Left lung (tissue), 10 donors: ENCODE measurements around the gene SPTBN4. TPM values are rescaled to one million over a fixed set of nuclear protein-coding genes. Genes with fewer than 3 reads are reported as not detected.

Source experiments
- ATAC-seq: fragments of 200-7000 bp; cut with Tn5 transposase; one replicate; pipeline ENCODE4 v1.9.1; 2020; ENCODE audit warnings: moderate library complexity
- DNase-seq, 4 donors: peaks; one replicate each; pipeline ENCODE4 v3.0.0-alpha.2; 2013 to 2020
- H3K27ac ChIP-seq, 2 donors: fragments of 200-600 bp; sonication (generic) in 1 of 2; one replicate each; pipeline versions ENCODE4 v1.5.0 to v1.8.0; 2020 to 2021
- H3K27me3 ChIP-seq, 2 donors: fragments of 200-600 bp; sonication (generic) in 1 of 2; one replicate each; pipeline versions ENCODE4 v1.5.0 to v1.8.0; 2020 to 2021
- H3K36me3 ChIP-seq, 2 donors: fragments of 200-600 bp; sonication (generic) in 1 of 2; one replicate each; pipeline versions ENCODE4 v1.5.0 to v1.8.0; 2020 to 2021
- H3K4me1 ChIP-seq, 2 donors: fragments of 200-600 bp; one replicate each; pipeline ENCODE4 v1.8.0; 2021
- H3K4me3 ChIP-seq, 2 donors: fragments of 200-600 bp; sonication (generic) in 1 of 2; one replicate each; pipeline versions ENCODE4 v1.5.0 to v1.8.0; 2020 to 2021; ENCODE audit warnings: mild to moderate bottlenecking in 1 of 2
- H3K9me3 ChIP-seq, 2 donors: fragments of 200-600 bp; sonication (generic) in 1 of 2; one replicate each; pipeline versions ENCODE4 v1.5.0 to v1.8.0; 2020 to 2021
- intact Hi-C, 2 donors: fragments of 100-400 bp; cut with DNase I; formaldehyde crosslinking; loops; one replicate each; pipeline versions ENCODE4 v1.11.2 to v1.14.2; 2022
- polyA plus RNA-seq, 6 donors: library from polyadenylated mRNA; unstranded; fragments of 120-200 nt; gene quantifications; one replicate each; pipeline ENCODE4 v1.2.1, GENCODE V29; 2013; ENCODE audit not compliant: insufficient read length in 6 of 6
- total RNA-seq, 2 donors: library from RNA; stranded (reverse); fragmentation: NEBNext Ultra II Directional; extraction: Animal tissue kit (Norgen Biotek cat#: 25700); gene quantifications; one replicate each; pipeline ENCODE4 v1.2.1, GENCODE V29; 2021
- TF ChIP-seq, protein P1 (sequence below), 2 donors: fragments of 200-600 bp; sonication (generic) in 1 of 2; IDR thresholded peaks; one replicate each; pipeline versions ENCODE4 v1.5.0 to v1.8.0; 2021; ENCODE audit warnings: antibody characterized with exemption in 2 of 2
- donor health status: DM: no; HTN: yes; CAD: no.
- donor health status: DM: no; HTN: no; CAD: no.

SPTBN4 gene
- total and polyA plus RNA-seq, 8 donors: 0.42 to 2.5 (median 1.3) TPM

DNA sequence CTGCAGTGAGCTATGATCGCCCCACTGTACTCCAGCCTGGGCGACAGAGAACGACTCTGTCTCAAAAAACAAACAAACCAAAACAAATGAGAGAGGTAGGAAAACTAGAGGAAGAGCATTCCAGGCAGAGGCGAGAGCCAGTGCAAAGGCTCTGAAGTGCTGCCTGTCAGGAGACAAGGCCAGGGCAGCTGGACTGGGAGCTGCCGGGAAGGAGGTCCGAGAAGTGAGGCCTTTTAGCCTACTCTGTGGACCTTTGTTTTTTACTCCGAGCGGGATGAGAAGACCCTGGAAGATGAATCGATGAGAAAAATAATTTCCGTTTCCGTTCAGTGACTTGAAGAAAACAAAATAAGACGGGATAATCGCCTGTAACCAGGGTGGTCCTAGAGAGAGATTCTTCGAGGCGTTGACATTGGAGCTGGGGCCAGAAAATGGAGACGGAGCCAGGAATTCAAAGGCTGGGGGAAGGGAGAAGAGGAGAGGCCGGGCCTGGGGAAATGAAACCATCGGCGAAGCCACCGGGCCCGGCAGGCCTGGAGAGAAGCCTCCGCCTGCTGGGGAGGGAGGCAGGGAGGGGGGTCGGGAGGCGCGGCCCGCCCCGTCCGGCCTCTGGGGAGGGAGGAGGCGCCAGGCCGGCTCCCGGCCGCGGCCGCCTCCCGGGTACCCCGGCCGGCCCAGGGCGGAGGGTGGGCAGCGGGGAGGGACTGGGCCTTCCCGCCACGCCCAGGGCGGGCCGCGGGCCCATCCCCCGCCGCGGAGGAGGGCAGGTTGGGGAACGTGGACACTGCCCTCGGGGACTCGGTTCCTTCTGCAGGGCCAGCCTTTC is 33.2 kb upstream of the SPTBN4 start:
- no peaks in the 10 kb centered on the region for H3K36me3 ChIP-seq
- peaks cover 9 to 27% of the 10 kb centered on the region in 2 donors for H3K4me1 ChIP-seq
- peak; percentile 98 for ATAC-seq
- DNase-seq: peak; percentile 93 to 97 (median 95)
- no peaks in the 10 kb centered on the region for H3K27me3 ChIP-seq
- TF ChIP-seq, protein P1, sequence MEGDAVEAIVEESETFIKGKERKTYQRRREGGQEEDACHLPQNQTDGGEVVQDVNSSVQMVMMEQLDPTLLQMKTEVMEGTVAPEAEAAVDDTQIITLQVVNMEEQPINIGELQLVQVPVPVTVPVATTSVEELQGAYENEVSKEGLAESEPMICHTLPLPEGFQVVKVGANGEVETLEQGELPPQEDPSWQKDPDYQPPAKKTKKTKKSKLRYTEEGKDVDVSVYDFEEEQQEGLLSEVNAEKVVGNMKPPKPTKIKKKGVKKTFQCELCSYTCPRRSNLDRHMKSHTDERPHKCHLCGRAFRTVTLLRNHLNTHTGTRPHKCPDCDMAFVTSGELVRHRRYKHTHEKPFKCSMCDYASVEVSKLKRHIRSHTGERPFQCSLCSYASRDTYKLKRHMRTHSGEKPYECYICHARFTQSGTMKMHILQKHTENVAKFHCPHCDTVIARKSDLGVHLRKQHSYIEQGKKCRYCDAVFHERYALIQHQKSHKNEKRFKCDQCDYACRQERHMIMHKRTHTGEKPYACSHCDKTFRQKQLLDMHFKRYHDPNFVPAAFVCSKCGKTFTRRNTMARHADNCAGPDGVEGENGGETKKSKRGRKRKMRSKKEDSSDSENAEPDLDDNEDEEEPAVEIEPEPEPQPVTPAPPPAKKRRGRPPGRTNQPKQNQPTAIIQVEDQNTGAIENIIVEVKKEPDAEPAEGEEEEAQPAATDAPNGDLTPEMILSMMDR (IDR thresholded peaks at IDR 0.05): peak in 1 of 2 donors; percentile 8
- intact Hi-C loops: no loop called here
- H3K9me3 ChIP-seq: no peaks in the 10 kb centered on the region
- H3K4me3 ChIP-seq: peak overlapping the region; percentile 21 to 45
- H3K27ac ChIP-seq: peak overlapping the region; percentile 91 to 97

DNA sequence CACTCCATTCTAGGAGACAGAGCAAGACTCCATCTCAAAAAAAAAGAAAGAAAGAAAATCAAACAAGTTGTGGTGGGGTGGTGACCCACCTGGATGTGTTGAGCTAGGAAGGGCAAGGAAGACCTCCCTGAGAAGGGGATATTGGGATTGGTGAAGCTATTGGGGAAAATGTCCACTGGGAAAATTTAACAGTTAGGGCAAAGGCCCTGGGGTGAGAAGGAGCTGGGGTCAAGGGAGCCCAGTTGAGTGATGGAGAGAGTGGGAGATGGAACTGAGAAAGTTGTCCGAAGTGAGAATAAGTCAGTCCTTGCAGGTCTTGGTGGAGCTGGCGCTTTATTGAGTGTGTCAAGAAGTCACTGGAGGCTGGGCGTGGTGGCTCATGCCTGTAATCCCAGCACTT is 28.5 kb upstream of the SPTBN4 start:
- TF ChIP-seq, protein P1 (IDR thresholded peaks at IDR 0.05): no peak
- DNase-seq: no peak
- Histone ChIP-seq H3K4me3 (no peak overlapping the region), H3K27me3 (no peaks in the 10 kb centered on the region), H3K27ac (no peak overlapping the region), H3K4me1 (peaks cover 7 to 39% of the 10 kb centered on the region in 2 donors), H3K36me3 (peaks cover 0 to 21% of the 10 kb centered on the region in 2 donors), H3K9me3 (no peaks in the 10 kb centered on the region)
- ATAC-seq: no peak
- intact Hi-C loops: no loop called here

DNA sequence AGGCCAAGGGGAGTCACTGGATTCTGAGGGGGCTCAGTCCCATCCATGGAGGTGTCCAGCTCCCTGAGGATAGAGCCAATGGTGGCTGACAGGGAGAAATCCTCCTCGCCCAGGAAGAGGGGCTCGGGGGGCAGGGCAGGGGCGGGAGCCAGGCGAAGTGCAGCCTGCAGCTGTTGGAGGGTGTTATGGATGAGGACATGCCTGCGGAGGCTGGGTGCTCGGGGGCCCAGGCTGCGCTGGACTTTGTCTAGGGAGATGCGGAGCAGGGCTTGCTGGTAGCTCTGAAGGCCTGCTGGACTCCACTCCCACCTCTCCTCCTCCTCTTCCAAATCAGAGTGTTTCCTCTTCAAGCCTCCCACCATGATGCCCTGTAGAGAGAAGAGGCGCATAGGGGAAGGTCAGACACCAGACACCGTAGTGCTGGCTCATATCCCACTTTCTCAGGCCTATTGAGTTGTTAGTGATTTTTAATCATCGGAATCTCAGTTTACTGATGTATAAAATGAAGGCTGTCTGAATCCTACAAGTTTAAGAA is 25.0 kb upstream of the SPTBN4 start:
- Histone ChIP-seq H3K36me3 (peaks cover 0 to 24% of the 10 kb centered on the region in 2 donors), H3K4me1 (peaks cover 7 to 30% of the 10 kb centered on the region in 2 donors), H3K4me3 (peak overlapping the region in 1 of 2 donors; percentile 78), H3K27me3 (no peaks in the 10 kb centered on the region), H3K9me3 (no peaks in the 10 kb centered on the region), H3K27ac (peak overlapping the region in 1 of 2 donors; percentile 61)
- TF ChIP-seq, protein P1 (IDR thresholded peaks at IDR 0.05): no peak
- intact Hi-C loops: no loop called here
- ATAC-seq: no peak
- no peak for DNase-seq

DNA sequence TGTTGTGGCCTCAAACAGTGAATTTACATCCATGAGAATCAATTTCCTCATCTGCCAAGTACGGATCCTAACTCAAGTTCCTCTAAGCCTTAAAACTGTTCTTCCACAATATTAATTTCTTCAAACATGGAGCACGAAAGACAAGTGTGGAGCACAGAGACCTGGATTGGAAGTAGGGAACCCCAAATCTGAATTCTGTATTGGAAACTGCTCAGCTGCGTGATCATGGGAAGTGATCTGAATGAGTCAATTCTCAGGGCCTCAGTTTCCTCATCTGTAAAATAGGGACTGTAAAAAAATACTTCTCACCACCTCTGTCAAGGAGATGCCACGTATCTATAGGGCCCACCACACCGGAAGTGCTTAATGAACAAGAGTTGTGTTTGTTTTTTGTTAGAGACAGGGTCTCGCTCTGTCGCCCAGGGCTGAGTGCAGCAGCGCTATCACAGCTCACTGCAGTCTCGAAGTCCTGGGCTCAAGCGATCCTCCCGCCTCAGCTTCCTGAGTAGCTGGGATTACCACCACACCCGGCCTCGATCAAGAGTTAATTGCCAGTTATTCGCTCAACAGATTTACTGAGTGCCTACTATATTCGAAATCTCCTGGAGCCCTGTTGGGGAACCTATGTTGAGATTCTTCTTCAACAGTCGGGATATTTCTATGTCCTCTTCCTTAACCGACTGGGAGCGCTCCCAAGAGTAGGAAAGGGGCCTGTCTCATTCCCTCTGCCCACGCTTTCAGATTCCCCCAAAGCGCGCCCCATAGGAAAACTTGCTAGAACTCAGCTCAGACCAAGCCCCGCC is 24.3 kb upstream of the SPTBN4 start:
- intact Hi-C loops: no loop called here
- no peak for ATAC-seq

More for the DNA sequence above, 24.3 kb upstream of the SPTBN4 start:
- Histone ChIP-seq H3K4me3 (peak overlapping the region; percentile 31 to 78), H3K27me3 (no peaks in the 10 kb centered on the region), H3K9me3 (no peaks in the 10 kb centered on the region), H3K27ac (peak overlapping the region; percentile 61 to 95), H3K36me3 (peaks cover 0 to 32% of the 10 kb centered on the region in 2 donors), H3K4me1 (peaks cover 7 to 30% of the 10 kb centered on the region in 2 donors)
- TF ChIP-seq, protein P1 (IDR thresholded peaks at IDR 0.05): no peak
- DNase-seq: no peak
